IPS DF 4.7 (cell line): Measurements from ENCODE around the gene RBM6.

Experiments used
- DNase-seq: peaks from one replicate; pipeline ENCODE4 v3.0.0-alpha.2; 2013; ENCODE audit warnings: low spot score; ENCODE audit errors: extremely low read depth

RBM6 gene

DNA sequence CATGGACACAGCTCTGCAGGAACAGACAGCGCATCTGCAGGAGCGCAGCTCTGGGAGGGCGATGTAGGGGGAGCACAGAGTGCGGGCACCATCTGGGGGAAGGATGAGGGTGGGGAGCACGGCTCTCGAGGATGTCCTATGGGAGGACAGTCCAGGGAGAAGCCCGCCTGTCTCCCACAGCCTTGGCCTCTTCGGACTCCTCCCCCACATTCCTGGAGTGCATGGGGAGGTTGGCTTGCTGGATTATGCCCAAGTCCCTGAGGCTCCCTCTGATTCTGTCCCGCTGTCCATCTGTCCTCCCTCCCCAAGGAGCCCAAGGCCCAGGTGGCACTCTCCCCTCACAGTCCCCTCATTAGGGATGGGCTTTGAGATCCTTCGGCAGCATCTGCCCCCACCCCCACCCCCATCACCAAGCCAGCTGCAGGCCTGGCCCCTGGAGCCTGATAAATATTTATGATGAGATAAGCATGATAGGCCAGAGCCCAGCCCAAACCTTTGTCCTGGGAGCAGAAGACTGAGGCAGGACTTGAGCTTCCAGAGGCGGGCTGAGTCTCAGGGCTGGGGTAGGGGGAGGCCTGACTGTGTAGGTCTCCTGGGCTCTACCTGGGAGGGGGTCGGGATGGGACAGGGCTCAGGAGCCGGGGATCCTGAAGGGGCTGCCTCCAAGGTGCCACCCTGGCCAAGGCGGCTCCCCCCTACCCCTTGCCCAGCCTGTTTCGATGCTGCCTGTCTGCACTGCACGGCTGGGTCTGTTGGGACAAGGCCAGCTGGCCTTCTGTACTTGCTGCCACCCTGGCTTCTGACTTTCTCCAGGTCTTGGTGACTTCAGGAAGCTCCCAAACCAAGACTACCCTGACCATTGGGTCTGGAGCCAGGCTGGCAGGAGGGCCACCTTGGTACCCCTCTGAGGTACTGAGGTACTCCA lies 186.6 kb downstream of the RBM6 start:
- no peak for DNase-seq
